Ecto neural progenitor cell (in vitro differentiated cells): ENCODE data around the gene ZNF491.
"Not testable (repeated sequence)": the region's sequence is repeated elsewhere in the genome, so short reads cannot be mapped to it uniquely, and the experiment has no call there.

Experiments used
- DNase-seq: peaks from one replicate; pipeline ENCODE4 v3.0.0-alpha.2; 2018; ENCODE audit warnings: low spot score

The ZNF491 gene

GRCh38 chr19:11806354-11807098, 8.2 kb downstream of the ZNF491 start:
- no peak for DNase-seq

GRCh38 chr19:11807099-11807380, 8.7 kb downstream of the ZNF491 start:
- DNase-seq: no peak

GRCh38 chr19:11813703-11814028, 15.3 kb downstream of the ZNF491 start:
- DNase-seq: no peak

GRCh38 chr19:11814029-11814699, 15.8 kb downstream of the ZNF491 start, which contains the start of gene ZNF440:
Gene ZNF440 (plus strand): TSS chr19:11814273. CDS start chr19:11814448, 175 bp downstream.
- peak; percentile 98 for DNase-seq

- no peak for DNase-seq
These were observed 16.3 kb downstream of the ZNF491 start for GRCh38 chr19:11814700-11815035.

GRCh38 chr19:11821474-11822109, 23.3 kb downstream of the ZNF491 start:
- DNase-seq: no peak

- DNase-seq: not testable (repeated sequence)
These were observed 30.9 kb downstream of the ZNF491 start for GRCh38 chr19:11828957-11829876.

GRCh38 chr19:11832253-11832912, 34.1 kb downstream of the ZNF491 start:
- DNase-seq: no peak

- DNase-seq: no peak
These were observed 35.2 kb downstream of the ZNF491 start for GRCh38 chr19:11833541-11833940.

GRCh38 chr19:11835626-11836066, 37.3 kb downstream of the ZNF491 start:
- not testable (repeated sequence) for DNase-seq

GRCh38 chr19:11843722-11844121, 45.4 kb downstream of the ZNF491 start:
- DNase-seq: no peak

- DNase-seq: not testable (repeated sequence)
These were observed 49.3 kb downstream of the ZNF491 start for GRCh38 chr19:11847615-11848014.

GRCh38 chr19:11848200-11848593, 49.9 kb downstream of the ZNF491 start:
- no peak for DNase-seq

- peak; percentile 52 for DNase-seq
These were observed 50.5 kb downstream of the ZNF491 start, which contains the start of gene ZNF439 for GRCh38 chr19:11848594-11849469. Gene ZNF439 (plus strand): TSS chr19:11848726. CDS start chr19:11848868, 142 bp downstream.

- DNase-seq: not testable (repeated sequence)
These were observed 52.0 kb downstream of the ZNF491 start for GRCh38 chr19:11850289-11850688.

- DNase-seq: no peak
These were observed 55.0 kb downstream of the ZNF491 start for GRCh38 chr19:11853358-11853757.

- DNase-seq: no peak
These were observed 58.4 kb downstream of the ZNF491 start for GRCh38 chr19:11856596-11857250.
